Activated CD8-positive, alpha-beta T cell treated with anti-CD3 and anti-CD28 coated beads for 36 hours (primary cell): Measurements from ENCODE around the gene TRIM69. TPM values are rescaled to one million over a fixed set of nuclear protein-coding genes. Genes with fewer than 3 reads are reported as not detected.

Source experiments
- ATAC-seq: fragments of 200-7000 bp; cut with Tn5 transposase; one replicate; pipeline ENCODE4 v1.10.0; 2021; ENCODE audit warnings: mild to moderate bottlenecking, moderate library complexity
- CTCF ChIA-PET: fragments of 350-600 bp; sonication (Branson Sonifier 250); formaldehyde crosslinking; loops from one replicate; lab custom pipeline; 2021; ENCODE audit warnings: antibody characterized with exemption; lab: Charles Lee
- POLR2A ChIA-PET: fragments of 350-600 bp; sonication (Branson Sonifier 250); formaldehyde crosslinking; loops from one replicate; lab custom pipeline; 2021; ENCODE audit warnings: antibody characterized with exemption; lab: Charles Lee
- DNase-seq: peaks from one replicate; pipeline ENCODE4 v3.0.0-alpha.2; 2020
- H3K27ac Mint-ChIP-seq: one replicate; pipeline ENCODE4 v1.8.0; 2021; ENCODE audit warnings: mild to moderate bottlenecking, mixed read lengths
- H3K27me3 Mint-ChIP-seq: one replicate; pipeline ENCODE4 v1.8.0; 2021; ENCODE audit warnings: mixed read lengths
- H3K36me3 Mint-ChIP-seq: one replicate; pipeline ENCODE4 v1.8.0; 2021; ENCODE audit warnings: low read depth, mixed read lengths
- H3K4me1 Mint-ChIP-seq: one replicate; pipeline ENCODE4 v1.8.0; 2021; ENCODE audit warnings: low read depth, mixed read lengths
- H3K4me3 Mint-ChIP-seq: one replicate; pipeline ENCODE4 v1.8.0; 2021; ENCODE audit warnings: mild to moderate bottlenecking, moderate library complexity, mixed read lengths
- H3K9me3 Mint-ChIP-seq: one replicate; pipeline ENCODE4 v1.8.0; 2021; ENCODE audit warnings: mixed read lengths
- CTCF ChIP-seq: fragments of 200-600 bp; IDR thresholded peaks from one replicate; pipeline ENCODE4 v1.8.0; 2022; ENCODE audit warnings: antibody characterized with exemption, mild to moderate bottlenecking
- intact Hi-C: fragments of 100-400 bp; cut with micrococcal nuclease; formaldehyde crosslinking; loops from one replicate; pipeline ENCODE4 v1.10.0; 2022
- total RNA-seq, 2 experiments: library from RNA; stranded (reverse); gene quantifications; one replicate each; pipeline ENCODE4 v1.2.3, GENCODE V29; 2021

TRIM69 gene
- total RNA-seq, 2 experiments from 2014 or later = 59.8 to 63.5 TPM

DNA sequence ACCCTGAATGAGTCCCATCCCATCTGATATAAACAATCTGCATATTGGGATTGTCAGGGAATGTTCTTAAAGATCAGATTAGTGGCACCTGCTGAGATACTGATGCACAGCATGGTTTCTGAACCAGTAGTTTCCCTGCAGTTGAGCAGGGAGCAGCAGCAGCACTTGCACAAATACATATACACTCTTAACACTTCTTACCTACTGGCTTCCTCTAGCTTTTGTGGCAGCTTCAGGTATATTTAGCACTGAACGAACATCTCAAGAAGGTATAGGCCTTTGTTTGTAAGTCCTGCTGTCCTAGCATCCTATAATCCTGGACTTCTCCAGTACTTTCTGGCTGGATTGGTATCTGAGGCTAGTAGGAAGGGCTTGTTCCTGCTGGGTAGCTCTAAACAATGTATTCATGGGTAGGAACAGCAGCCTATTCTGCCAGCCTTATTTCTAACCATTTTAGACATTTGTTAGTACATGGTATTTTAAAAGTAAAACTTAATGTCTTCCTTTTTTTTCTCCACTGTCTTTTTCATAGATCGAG, 20.5 kb upstream of the TRIM69 start:
- no peak for TF ChIP-seq CTCF
- ATAC-seq (no peak), DNase-seq (no peak)
- POLR2A ChIA-PET = interaction anchor here (1.4 to 37.9 kb wide), 7 partner anchors 14 to 126 kb away, joined by 4 to 1862 read pairs (median 5); partner anchors contain the start of genes SPG11 and TRIM69
- H3K27ac Mint-ChIP-seq = peak overlapping the region; percentile 96
- H3K4me3 Mint-ChIP-seq = peak overlapping the region; percentile 94
- intact Hi-C loops = no loop called here
- H3K4me1 Mint-ChIP-seq = peaks cover 62% of the 10 kb centered on the region
- H3K9me3 Mint-ChIP-seq = no peaks in the 10 kb centered on the region
- H3K36me3 Mint-ChIP-seq = peaks cover 88% of the 10 kb centered on the region
- CTCF ChIA-PET = interaction anchor here (0.9 to 16.8 kb wide), 3 partner anchors 17 to 86 kb away, joined by 3 to 333 read pairs (median 197); partner anchors contain the start of genes SPG11 and TRIM69
- no peaks in the 10 kb centered on the region for H3K27me3 Mint-ChIP-seq

GRCh38 chr15:44716983-44717602, 19.2 kb upstream of the TRIM69 start:
- Mint-ChIP-seq H3K4me3 (peak overlapping the region; percentile 94), H3K36me3 (peaks cover 79% of the 10 kb centered on the region), H3K27me3 (no peaks in the 10 kb centered on the region), H3K27ac (peak overlapping the region; percentile 96), H3K9me3 (no peaks in the 10 kb centered on the region), H3K4me1 (peaks cover 73% of the 10 kb centered on the region)
- intact Hi-C loops = no loop called here
- TF ChIP-seq CTCF = no peak
- ChIA-PET POLR2A (interaction anchor here (0.9 to 37.9 kb wide), 4 partner anchors 8 to 43 kb away, joined by 4 to 1862 read pairs (median 786); partner anchors contain the start of genes SPG11 and TRIM69), CTCF (interaction anchor here (12.7 to 16.8 kb wide), 2 partner anchors 16 to 51 kb away, joined by 197 to 333 read pairs; partner anchors contain the start of genes SPG11 and TRIM69)
- DNase-seq = no peak
- no peak for ATAC-seq

- peak; percentile 57 for DNase-seq
- H3K9me3 Mint-ChIP-seq = no peaks in the 10 kb centered on the region
- peak overlapping the region; percentile 94 for H3K4me3 Mint-ChIP-seq
- H3K36me3 Mint-ChIP-seq = peaks cover 68% of the 10 kb centered on the region
- H3K4me1 Mint-ChIP-seq = peaks cover 77% of the 10 kb centered on the region
- intact Hi-C loops = no loop called here
- H3K27me3 Mint-ChIP-seq = no peaks in the 10 kb centered on the region
- no peak for ATAC-seq
- H3K27ac Mint-ChIP-seq = peak overlapping the region; percentile 96
- POLR2A ChIA-PET = interaction anchor here (0.7 to 37.9 kb wide), 6 partner anchors 1 to 144 kb away, joined by 3 to 1862 read pairs (median 786); partner anchors contain the start of genes B2M, PATL2, SPG11 and TRIM69
- CTCF ChIA-PET = interaction anchor here (12.7 to 16.8 kb wide), 2 partner anchors 15 to 52 kb away, joined by 197 to 333 read pairs; partner anchors contain the start of genes SPG11 and TRIM69
- no peak for TF ChIP-seq CTCF
Observed at GRCh38 chr15:44718180-44718926, 18.0 kb upstream of the TRIM69 start.

- Mint-ChIP-seq H3K4me3 (peak overlapping the region; percentile 94), H3K9me3 (no peaks in the 10 kb centered on the region), H3K27ac (peak overlapping the region; percentile 96), H3K36me3 (peaks cover 63% of the 10 kb centered on the region), H3K4me1 (peaks cover 83% of the 10 kb centered on the region), H3K27me3 (no peaks in the 10 kb centered on the region)
- CTCF ChIA-PET = interaction anchor here (1.0 to 16.8 kb wide), 5 partner anchors 14 to 126 kb away, joined by 3 to 333 read pairs (median 41); partner anchors contain the start of genes SPG11 and TRIM69
- DNase-seq (no peak), ATAC-seq (no peak)
- no peak for TF ChIP-seq CTCF
- POLR2A ChIA-PET = interaction anchor here (0.6 to 37.9 kb wide), 6 partner anchors 0 to 943 kb away, joined by 3 to 1862 read pairs (median 786); partner anchors contain the start of genes B2M, PATL2, SPG11 and TRIM69
- intact Hi-C loops = no loop called here
Observed at GRCh38 chr15:44718927-44719292, 17.4 kb upstream of the TRIM69 start.
